Measurements from ENCODE around the gene CHST11. TPM values are rescaled to one million over a fixed set of nuclear protein-coding genes. Genes with fewer than 3 reads are reported as not detected.

Gene CHST11
- total RNA-seq, 2 experiments from 2014 or later, result 53.4 to 53.6 TPM

DNA sequence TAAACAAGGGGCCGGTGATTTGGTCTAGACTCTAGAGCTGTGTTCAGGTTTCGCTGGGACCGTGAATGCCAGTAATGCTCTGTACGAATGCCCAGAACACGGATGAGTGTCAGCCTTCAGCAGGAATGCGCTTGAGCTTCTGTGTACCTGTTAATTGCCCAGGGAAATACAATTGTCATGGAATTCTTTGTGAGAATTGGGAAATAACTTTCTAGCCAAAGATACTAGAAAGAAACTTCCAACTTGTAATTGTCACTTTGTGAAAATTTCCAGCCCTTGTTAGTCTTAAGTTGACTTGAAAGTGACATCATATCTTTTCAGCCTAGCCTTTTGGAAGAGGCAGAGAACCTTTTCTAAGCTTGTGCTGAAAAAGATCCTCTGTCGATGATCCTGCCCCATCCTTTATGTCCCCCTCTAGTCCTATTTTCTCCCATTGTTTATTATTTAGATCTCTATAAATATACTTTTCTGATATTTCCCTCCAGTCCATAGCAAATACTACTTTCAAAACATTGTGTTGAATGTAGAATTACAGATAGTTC, 2.7 kb downstream of the CHST11 start:
- Histone ChIP-seq H3K4me1 (ENCODE audit: insufficient read depth, low read length) (peaks cover 51% of the 10 kb centered on the region), H3K9me3 (ENCODE audit: control insufficient read depth in 1 of 2, insufficient read depth in 1 of 2, low read length in 2 of 2) (no peaks in the 10 kb centered on the region), H3K36me3 (ENCODE audit: insufficient read depth, low read length) (no peaks in the 10 kb centered on the region), H3K27ac (ENCODE audit: low read depth in 1 of 2, low read length in 2 of 2) (peak overlapping the region; percentile 78 to 79), H3K4me3 (ENCODE audit: low read length) (peak overlapping the region; percentile 100), H3K27me3 (ENCODE audit: control insufficient read depth in 1 of 2, insufficient read depth in 2 of 2, low read length in 2 of 2) (no peaks in the 10 kb centered on the region)
- TF ChIP-seq, protein P1, sequence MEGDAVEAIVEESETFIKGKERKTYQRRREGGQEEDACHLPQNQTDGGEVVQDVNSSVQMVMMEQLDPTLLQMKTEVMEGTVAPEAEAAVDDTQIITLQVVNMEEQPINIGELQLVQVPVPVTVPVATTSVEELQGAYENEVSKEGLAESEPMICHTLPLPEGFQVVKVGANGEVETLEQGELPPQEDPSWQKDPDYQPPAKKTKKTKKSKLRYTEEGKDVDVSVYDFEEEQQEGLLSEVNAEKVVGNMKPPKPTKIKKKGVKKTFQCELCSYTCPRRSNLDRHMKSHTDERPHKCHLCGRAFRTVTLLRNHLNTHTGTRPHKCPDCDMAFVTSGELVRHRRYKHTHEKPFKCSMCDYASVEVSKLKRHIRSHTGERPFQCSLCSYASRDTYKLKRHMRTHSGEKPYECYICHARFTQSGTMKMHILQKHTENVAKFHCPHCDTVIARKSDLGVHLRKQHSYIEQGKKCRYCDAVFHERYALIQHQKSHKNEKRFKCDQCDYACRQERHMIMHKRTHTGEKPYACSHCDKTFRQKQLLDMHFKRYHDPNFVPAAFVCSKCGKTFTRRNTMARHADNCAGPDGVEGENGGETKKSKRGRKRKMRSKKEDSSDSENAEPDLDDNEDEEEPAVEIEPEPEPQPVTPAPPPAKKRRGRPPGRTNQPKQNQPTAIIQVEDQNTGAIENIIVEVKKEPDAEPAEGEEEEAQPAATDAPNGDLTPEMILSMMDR (IDR thresholded peaks at IDR 0.05), result no peak
- peaks cover 46% of the 10 kb centered on the region for H3K36me3 Mint-ChIP-seq (ENCODE audit: low read depth)
- H3K27me3 Mint-ChIP-seq, result no peaks in the 10 kb centered on the region
- H3K4me3 Mint-ChIP-seq, result peak overlapping the region; percentile 97
- peak in 2 of 14 experiments; percentile 28 to 30 for DNase-seq
- CTCF ChIA-PET, result interaction anchor here (0.8 to 3.5 kb wide), 7 partner anchors 8 to 78 kb away, joined by 3 to 15 read pairs (median 4); no protein-coding TSS in a partner anchor
- H3K27ac Mint-ChIP-seq, result peak overlapping the region; percentile 86
- no peak for ATAC-seq (ENCODE audit: poor library complexity)
- intact Hi-C loops (cut with DNase I, micrococcal nuclease), result loop anchor here (1.0 to 10.0 kb wide), 9 partner anchors 25 to 495 kb away; partner anchors contain the start of genes SLC41A2 (in 1 of the 2) and TXNRD1 (in 1 of the 2)
- peaks cover 68% of the 10 kb centered on the region for H3K4me1 Mint-ChIP-seq (ENCODE audit: low read depth)
- POLR2A ChIA-PET, result interaction anchor here (0.5 to 6.2 kb wide), 15 partner anchors 10 to 499 kb away, joined by 3 to 56 read pairs (median 4); no protein-coding TSS in a partner anchor
- H3K9me3 Mint-ChIP-seq, result no peaks in the 10 kb centered on the region

DNA sequence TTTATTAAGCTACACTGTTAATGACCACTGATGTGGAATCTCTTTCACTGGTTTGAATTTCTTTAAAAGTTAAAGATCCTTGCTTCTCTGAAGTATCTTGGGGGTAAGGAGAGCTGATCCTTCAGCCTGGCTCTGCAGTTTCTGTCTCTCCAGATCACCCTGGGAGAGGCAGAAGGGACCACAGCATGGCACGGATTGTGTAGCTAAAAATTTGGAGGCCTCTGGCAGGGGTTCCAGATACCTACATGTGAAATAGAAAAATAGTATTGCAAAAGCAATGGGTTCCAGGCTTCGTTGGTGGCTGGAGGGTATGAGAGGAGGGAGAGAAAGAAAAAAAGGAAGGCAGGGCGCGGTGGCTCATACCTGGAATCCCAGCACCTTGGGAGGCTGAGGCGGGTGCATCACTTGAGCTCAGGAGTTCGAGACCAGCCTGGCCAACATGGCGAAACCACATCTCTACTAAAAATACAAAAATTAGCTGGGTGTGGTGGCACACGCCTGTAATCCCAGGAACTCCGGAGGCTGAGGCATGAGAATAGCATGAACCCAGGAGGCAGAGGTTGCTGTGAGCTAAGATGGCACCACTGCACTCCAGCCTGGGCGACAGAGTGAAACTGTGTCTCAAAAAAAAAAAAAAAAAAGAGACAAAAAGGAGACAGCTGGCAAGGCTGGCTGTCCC, 3.4 kb downstream of the CHST11 start:
- POLR2A ChIA-PET, result interaction anchor here (0.7 to 6.2 kb wide), 11 partner anchors 9 to 173 kb away, joined by 3 to 56 read pairs (median 10); no protein-coding TSS in a partner anchor
- CTCF ChIA-PET, result interaction anchor here (0.8 to 2.9 kb wide), 7 partner anchors 11 to 593 kb away, joined by 3 to 15 read pairs (median 5); no protein-coding TSS in a partner anchor
- Histone ChIP-seq H3K4me3 (ENCODE audit: low read length) (peak overlapping the region; percentile 100), H3K4me1 (ENCODE audit: insufficient read depth, low read length) (peaks cover 58% of the 10 kb centered on the region), H3K27me3 (ENCODE audit: control insufficient read depth in 1 of 2, insufficient read depth in 2 of 2, low read length in 2 of 2) (no peaks in the 10 kb centered on the region), H3K36me3 (ENCODE audit: insufficient read depth, low read length) (no peaks in the 10 kb centered on the region), H3K27ac (ENCODE audit: low read depth in 1 of 2, low read length in 2 of 2) (peak overlapping the region; percentile 78 to 79), H3K9me3 (ENCODE audit: control insufficient read depth in 1 of 2, insufficient read depth in 1 of 2, low read length in 2 of 2) (no peaks in the 10 kb centered on the region)
- Mint-ChIP-seq H3K4me1 (ENCODE audit: low read depth) (peaks cover 76% of the 10 kb centered on the region), H3K9me3 (no peaks in the 10 kb centered on the region), H3K27me3 (no peaks in the 10 kb centered on the region), H3K4me3 (peak overlapping the region; percentile 97), H3K27ac (peak overlapping the region; percentile 86), H3K36me3 (ENCODE audit: low read depth) (peaks cover 46% of the 10 kb centered on the region)
- ATAC-seq (ENCODE audit: poor library complexity) (no peak), DNase-seq (no peak)
- intact Hi-C loops (cut with DNase I, micrococcal nuclease), result no loop called here
- TF ChIP-seq, protein P1 (IDR thresholded peaks at IDR 0.05), result no peak

DNA sequence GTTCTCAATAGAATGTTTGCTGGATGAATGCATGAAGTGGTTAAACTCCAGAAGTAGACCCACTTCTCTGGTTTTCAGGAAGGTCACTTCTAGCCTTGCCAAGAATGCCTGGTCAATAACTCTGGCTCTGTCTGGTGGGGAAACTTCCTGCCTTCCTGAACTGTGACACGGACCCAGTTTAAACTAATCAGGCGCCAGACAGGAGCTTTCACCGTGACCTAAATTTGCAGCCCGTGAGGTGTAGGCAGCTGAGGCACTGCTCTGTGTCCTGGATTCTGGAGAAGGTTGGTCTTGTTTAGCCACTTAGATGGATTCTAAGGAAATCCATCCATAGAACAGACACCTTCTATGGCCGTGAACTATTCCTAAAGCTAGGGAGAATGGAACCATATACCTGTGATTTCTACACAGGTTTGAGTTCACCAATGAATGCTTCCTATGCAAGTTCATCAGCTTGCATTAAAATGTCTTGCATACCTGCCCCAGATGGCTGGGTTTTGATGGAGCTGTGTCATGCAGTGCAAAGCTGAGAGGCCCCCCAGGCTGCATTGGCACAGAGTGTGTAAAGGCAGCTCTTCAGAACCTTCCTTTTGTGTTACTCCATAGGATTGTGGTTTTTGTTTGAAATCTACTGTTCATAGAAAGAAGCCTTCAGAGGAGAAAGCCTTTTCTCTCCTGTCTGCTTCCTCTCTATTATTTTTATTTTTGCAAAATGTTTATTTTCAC, 4.4 kb downstream of the CHST11 start:
- CTCF ChIA-PET, result interaction anchor here (1.0 to 2.2 kb wide), 4 partner anchors 10 to 592 kb away, joined by 3 to 8 read pairs (median 6); no protein-coding TSS in a partner anchor
- H3K27me3 ChIP-seq (ENCODE audit: control insufficient read depth in 1 of 2, insufficient read depth in 2 of 2, low read length in 2 of 2), result no peaks in the 10 kb centered on the region
- DNase-seq (peak in 4 of 14 experiments; percentile 36 to 45 (median 42)), ATAC-seq (ENCODE audit: poor library complexity) (no peak)
- peak overlapping the region; percentile 100 for H3K4me3 ChIP-seq (ENCODE audit: low read length)
- peaks cover 73% of the 10 kb centered on the region for H3K4me1 Mint-ChIP-seq (ENCODE audit: low read depth)
- intact Hi-C loops (cut with DNase I, micrococcal nuclease), result no loop called here
- H3K27me3 Mint-ChIP-seq, result no peaks in the 10 kb centered on the region
- no peaks in the 10 kb centered on the region for H3K36me3 ChIP-seq (ENCODE audit: insufficient read depth, low read length)
- POLR2A ChIA-PET, result interaction anchor here (0.9 to 6.2 kb wide), 3 partner anchors 17 to 143 kb away, joined by 3 to 56 read pairs (median 32); no protein-coding TSS in a partner anchor
- TF ChIP-seq, protein P1 (IDR thresholded peaks at IDR 0.05), result no peak
- H3K27ac ChIP-seq (ENCODE audit: low read depth in 1 of 2, low read length in 2 of 2), result peak overlapping the region; percentile 78 to 79
- H3K9me3 ChIP-seq (ENCODE audit: control insufficient read depth in 1 of 2, insufficient read depth in 1 of 2, low read length in 2 of 2), result no peaks in the 10 kb centered on the region
- peak overlapping the region; percentile 97 for H3K4me3 Mint-ChIP-seq
- peaks cover 38% of the 10 kb centered on the region for H3K36me3 Mint-ChIP-seq (ENCODE audit: low read depth)
- no peaks in the 10 kb centered on the region for H3K9me3 Mint-ChIP-seq
- peak overlapping the region; percentile 86 for H3K27ac Mint-ChIP-seq
- H3K4me1 ChIP-seq (ENCODE audit: insufficient read depth, low read length), result peaks cover 65% of the 10 kb centered on the region

All from CD4-positive, alpha-beta T cell (primary cell).